HG02981 (cell line): ENCODE results near the gene RAP1GAP2.
A peak's percentile ranks its signal among the peaks of the same experiment; 100 is the strongest.
"Not testable (repeated sequence)": the region's sequence is repeated elsewhere in the genome, so short reads cannot be mapped to it uniquely, and the experiment has no call there.

Experiments used
- ATAC-seq: cut with Tn5 transposase; IDR thresholded peaks from one replicate; pipeline ENCODE4 v1.9.1; 2021; ENCODE audit warnings: mild to moderate bottlenecking, moderate library complexity; ENCODE audit not compliant: unreplicated experiment

RAP1GAP2 gene

DNA sequence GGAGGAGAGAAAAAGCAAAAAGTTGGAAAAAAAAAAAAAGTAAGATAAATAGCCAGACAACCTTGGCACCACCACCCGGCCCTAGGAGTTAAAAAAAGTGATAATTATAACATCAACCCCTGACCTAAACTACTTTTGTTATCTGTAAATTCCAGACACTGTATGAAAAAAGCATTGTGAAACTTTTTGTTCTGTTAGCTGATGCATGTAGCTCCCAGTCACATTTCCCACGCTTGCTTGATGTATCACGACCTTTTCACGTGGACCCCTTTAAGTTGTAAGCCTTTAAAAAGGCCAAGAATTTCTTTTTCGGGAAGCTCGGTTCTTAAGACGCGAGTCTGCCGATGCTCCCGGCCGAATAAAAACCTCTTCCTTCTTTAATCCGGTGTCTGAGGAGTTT lies 10.9 kb upstream of the RAP1GAP2 start:
- ATAC-seq = not testable (repeated sequence)

DNA sequence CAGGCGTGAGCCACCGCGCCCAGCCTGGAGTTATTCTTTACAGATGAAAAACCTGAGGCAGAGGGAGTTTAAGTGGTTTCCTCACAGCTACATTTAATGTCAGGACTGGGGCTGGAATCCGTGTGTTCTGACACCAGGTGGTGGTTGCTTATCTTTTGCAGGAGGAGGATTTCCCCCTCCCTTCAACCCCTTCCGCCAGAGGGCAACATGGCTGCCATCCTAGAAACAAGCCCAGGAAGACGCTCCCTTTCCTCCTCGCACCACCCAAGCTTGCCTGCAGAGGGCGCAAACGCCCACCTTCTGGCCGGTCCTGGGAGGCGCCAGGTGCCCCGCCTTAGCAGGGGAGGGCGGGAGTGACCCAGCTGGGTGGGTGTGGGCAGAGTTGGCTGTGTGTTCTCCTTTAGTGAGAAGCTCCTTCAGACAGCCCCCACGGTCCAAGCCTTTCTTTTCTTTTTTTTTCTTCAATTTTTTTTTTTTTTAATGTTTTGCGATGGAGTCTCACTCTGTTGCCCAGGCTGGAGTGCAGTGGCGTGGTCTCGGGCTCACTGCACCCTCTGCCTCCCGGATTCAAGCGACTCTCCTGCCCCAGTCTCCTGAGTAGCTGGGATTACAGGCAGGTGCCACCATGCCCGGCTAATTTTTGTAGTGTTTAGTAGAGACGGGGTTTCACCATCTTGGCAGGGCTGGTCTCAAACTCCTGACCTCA lies 9.9 kb upstream of the RAP1GAP2 start:
- peak; percentile 79 for ATAC-seq

DNA sequence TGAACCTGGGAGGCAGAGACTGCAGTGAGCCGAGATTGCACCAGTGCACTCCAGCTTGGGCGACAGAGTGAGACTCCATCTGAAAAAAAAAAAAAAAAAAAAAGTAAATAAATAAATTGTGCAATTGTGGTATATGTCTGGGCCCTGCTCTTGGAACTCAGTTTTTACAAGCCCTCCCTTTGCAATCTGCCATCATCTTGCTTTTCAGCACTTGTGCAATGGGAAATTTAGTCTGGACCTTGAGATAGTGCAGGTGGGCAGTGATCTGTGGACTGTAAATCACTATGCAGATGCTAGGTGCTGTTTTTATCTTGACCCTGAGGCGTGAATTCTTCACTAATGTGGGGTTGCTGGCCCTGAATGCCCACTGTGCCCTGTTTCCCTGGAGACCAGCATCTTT lies 6.5 kb upstream of the RAP1GAP2 start:
- no peak for ATAC-seq

DNA sequence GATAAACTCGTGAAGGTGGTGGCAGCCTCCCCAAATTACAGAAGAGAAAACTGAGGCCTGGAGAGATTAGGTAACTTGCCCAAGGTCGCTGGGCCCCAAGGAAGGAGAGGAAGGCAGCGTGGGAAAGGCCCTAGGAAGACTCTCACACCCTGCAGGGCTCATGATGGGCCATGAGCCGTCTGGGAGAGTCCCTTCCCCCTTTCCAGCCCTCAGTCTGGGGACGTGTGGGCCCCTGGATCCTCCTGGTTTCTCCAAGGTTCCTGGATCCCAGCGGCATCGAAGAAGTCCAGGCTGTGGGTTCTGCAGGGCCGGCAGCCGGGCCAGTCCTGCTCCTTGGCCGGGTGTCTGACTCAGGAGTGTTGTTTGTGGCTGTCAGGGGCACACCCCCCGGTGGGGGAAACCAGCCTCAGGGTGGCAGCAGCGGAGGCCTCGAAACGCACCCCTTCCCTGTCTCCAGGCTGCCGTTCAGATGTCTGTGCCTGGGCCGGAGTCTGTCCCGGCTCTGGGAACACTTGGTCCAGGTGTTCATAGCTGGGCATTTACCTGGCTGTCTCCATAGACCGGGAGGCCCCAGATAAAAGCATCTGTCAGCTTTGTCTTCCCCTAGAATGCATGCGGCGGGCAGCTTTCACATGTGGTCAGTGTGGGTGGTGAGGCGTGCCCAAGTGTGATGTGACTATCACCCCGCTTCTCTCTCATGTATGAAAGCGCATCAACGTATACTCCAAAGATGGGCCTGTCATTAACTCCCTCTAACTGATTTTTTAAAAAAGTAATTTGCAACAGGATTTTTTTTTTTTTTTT lies 3.7 kb upstream of the RAP1GAP2 start:
- ATAC-seq = no peak

DNA sequence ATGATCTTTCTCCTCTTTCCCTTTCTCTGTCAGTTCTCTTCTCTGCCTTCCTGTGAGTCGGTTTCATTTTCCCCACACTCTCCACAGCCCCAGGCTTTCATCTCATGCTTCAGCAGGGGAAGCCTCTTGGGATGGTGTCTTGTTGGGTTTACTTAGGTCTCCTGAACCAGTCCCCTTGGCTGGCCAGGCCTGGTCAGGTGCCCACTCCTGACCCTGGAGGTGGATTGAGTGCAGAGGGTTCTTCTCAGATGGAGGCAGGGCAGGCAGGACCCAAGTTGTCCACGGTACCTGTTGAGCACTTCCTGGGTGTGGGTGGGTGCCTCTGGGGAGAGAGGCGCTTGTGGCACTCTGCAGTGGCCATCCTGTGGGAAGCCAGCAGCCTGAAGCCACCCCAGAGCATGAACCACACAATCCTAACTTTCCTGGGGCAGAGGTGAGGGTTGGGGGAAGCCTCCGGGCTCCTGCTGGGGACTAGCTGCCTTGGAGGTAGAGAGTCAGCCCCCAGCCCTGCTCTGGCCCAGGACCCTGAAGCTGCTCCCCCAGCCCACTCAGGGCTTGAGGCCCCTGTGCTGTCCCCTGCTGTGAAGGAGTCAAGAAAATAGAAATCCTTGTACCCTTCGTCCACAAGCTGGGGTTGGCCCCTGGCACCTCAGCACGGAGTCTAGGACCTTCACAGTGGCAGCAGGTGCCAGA lies 2.0 kb upstream of the RAP1GAP2 start:
- ATAC-seq = no peak

DNA sequence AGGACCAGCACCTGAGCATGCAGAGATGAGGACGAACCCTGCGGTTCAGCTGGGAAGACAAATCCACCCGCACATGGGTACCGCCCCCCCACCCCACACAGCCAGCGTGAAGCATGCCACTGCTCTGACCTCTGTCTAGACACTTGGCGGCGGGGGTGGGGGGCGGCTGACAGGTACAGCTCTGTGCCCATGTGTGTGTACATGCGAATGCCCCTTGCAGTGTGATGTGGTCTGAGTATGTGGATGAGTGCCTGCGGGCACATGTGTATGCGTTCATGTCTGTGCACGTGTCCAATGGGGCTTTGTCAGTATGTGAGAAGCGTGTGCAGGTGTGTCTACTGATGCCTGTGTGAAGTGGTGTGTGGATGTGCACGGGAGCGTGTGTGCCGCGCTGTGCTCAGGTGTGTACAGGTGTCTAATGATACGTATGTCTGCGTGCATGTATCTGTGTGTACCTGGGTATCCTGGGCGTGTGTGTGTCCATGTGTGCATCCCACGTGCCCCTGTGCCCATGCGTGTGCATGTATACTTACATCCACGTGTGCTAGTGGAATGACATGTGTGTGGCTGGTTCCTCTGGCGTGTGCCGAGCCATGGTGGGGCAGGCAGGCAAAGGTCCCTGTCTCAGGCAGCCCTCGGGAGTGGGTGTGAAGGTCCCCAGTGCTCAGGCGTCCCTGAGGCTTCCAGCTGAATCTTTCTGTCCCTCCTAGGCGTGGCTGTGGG lies 636 bp upstream of the RAP1GAP2 start:
- ATAC-seq = no peak

DNA sequence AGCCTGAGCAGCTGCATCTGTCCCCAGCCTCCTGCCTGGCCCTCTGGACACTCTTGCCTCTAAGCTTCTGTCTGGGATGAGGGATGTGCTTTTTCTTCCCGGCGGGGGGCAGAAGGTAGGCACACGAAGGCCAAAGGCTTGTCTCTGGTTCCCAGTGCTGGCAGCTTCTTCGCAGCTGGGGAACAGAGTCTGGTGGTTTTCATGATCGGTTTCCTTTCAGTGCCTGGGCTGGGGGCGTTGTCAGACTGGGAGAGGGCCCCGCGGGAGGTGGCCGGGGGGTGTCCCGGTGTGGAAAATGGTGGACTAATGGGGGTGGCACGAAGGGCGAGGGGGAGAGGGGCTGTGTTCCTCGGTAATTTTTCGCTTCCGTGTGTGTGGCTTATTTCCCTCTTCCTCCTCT lies 988 bp downstream of the RAP1GAP2 start:
- no peak for ATAC-seq

DNA sequence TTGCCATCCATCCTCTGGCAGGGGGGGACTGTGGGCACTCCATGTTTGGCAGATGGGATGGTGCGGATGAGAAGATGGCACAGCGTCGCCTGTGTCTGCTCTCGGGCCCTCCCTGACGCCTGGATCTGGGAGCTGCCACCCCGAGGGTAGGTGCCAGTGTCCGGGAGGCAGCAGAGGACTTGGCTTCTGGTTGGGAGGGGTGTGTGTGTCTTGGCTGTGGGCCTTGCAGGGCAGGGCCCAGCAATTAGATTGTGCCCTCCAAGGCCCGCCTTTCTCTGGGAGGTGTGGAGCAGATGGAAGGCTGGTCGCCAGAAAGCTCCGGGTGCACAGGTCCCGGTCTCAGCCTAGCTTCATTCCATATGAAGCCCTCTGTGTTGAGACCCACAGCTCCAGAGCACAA lies 1.4 kb downstream of the RAP1GAP2 start:
- ATAC-seq = no peak

DNA sequence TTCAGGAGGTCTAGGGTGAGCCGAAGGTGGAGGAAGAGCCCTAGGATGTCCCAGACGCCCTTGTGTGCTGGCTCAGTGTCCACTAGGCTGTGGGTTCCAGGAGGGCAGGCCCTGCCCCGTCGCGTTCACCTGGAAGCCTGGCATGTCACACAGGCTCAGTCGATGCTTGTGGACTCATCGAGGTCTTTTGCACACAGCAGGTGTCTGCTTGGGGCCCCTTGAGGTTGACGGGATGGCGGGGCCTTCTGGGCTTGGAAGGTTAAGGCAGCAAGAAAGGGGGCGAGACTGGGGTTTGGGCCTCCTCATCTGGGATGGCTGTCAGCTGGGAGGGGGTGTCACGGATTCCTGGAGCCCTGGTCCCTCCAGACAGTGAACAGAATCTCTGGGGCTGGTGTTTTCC lies 1.9 kb downstream of the RAP1GAP2 start:
- no peak for ATAC-seq

DNA sequence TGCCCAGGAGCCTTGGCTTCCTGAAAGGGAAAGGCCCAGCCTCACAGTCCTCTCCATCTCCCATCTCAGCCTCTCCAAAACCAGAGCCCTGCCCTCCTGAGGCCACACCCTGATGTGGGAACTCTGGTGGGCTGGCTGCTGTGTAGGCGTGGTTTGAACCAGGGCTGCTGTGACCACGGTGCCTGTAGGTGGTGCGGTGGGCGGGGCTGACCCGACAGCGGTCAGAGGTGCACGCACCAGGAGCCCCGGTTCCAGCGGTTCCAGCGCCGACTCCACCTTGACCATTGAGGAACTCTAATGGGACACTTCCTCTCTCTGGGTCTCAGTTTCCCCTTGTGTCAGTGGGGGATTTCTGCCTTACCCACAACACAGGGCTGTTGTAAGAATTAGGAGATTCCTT lies 2.4 kb downstream of the RAP1GAP2 start:
- ATAC-seq = no peak

DNA sequence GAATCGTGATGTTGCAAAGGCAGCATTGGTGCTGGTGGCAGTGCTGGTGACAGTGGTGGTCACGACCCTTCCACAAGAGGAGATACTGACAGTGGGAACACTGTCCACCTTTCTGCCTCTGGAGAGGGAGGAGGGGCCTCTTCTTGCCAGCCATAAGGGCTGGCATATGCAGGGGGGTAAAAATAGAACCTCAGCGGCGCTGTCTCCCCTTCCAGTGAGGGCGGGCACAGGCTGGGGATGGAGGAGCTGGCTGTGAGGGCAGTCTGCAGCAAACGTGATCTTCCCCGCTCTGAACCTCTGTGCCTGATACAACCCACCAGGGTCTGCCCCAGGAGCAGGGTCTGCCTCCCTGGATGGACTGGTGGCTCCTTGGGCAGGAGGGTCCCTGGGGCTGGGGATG lies 3.4 kb downstream of the RAP1GAP2 start:
- no peak for ATAC-seq

DNA sequence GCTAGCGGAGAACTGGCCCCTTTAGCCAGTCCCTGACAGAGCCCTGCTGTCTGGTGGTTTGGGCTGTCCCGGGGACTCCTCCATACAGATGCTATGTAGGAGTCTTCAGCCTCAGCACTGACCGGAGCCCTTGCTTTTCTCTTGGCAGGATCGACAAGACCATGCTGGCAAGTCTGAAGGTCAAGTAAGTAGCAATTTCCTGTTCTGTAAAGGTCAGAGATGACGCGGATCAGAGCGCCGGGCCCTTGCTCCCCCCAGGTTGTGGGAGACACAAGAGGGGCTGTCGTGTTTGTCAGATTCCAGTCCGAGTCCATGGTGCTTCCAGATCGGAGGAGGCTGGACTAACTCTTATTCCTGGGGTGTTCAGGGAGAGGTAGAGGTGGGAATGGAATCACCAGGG lies 4.1 kb downstream of the RAP1GAP2 start:
- ATAC-seq = no peak

DNA sequence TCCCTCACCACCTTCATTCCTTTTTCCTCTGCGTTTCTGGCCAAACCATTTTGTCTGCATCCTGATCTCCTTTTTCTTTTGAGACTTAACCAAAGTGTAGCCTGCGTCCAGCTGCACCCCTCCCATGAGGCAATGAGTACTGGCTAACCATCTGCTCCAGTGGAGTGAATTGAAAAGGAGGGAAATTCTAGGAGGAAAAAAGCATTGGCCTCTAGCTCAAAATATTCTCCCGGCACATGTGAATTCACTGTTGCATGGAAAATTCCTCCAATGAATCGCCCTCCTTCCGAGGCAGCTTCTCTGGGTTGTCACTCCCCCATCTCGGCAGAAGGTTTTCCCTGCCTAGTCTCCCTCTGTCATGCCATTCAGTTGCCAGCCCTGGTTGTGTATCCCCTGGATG lies 5.6 kb downstream of the RAP1GAP2 start:
- no peak for ATAC-seq

DNA sequence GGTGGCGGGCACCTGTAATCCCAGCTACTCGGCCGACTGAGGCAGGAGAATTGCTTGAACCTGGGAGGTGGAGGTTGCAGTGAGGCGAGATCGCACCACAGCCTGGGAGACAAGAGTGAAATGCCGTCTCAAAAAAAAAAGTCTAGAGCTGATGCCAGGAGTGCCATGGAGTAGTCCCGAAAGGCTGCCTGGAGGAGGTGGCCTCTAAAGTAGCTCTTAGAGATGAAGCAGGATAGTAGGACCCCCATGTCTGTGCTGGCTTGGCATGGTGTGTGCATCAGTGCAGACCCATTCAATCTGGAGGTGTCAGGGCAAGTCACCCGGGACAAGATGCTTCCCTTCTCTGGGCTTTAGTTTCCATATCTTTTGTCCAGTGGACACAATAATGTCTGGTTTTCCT lies 6.3 kb downstream of the RAP1GAP2 start:
- no peak for ATAC-seq

DNA sequence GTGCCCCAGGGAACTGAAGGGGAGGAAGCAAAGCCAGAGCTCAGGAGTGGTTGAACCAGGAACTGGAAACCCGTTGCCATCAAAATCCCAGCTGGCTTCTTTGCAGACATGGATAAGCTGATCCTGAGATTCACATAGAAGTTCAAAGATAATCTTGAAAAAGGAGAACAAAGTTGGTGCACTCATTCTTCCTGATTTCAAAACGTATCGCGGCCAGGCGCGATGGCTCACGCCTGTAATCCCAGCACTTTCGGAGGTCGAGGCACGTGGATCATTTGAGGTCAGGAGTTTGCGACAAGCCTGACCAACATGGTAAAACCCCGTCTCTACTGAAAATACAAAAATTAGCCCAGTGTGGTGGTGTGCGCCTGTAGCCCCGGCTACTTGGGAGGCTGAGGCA lies 7.1 kb downstream of the RAP1GAP2 start:
- ATAC-seq = no peak

DNA sequence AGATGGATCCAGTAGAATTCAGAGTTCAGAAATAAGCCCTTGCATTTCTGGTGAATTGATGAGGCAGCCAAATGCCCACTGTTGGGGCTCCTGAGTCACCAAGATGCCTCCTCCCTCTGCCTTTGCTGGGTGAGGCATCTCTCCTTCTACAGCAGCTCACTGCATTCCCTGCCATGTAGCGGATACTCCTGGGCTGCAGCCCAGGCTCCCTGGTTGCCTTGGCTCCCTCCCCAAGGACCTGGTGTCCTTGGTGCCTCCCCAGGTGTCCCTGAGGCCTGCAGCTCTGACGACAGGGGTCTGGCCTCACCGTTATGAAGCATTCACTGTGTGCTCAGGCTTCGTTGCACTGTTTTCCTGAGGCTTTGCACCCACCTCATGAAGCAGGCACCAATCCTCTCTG lies 7.7 kb downstream of the RAP1GAP2 start:
- no peak for ATAC-seq

DNA sequence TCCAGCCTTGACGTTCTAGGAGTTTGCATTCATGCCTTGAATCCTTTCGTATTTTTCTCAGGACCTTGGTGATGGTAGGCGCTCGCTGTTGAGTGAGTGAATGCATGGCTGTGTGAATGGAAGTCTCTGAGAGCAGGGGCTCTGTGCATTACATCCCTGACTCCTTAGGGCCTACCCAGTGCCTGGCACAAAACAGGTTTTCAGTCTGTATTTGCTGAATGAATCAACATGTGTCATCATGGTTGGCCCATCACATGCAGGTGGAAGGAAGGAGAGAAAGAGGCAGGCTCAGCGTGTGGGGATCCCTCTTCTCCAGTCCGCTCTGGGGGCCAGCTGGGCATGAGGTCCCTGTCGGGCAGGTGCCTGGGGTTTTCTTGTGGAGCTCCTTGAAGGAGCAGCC lies 8.7 kb downstream of the RAP1GAP2 start:
- ATAC-seq = no peak

DNA sequence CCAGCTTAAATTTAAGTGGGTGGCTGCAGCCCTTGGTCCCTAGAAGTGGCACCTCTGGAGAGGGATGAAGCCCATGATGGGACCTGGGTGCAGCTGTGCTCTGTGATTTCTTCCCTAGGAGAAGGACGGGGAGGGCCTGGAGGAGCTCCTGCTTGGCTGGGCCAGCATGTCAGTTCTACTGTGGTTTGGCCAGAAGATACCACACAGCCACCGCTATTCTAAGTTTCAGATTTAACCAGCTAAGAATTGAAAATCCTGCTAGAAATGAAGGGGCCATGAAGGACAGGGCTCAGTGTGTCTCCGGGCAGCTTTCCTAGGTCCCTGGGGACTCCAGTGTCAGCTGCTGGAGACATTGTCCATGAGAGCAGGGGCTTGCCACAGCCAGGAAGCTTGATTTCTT lies 9.7 kb downstream of the RAP1GAP2 start:
- ATAC-seq = no peak

DNA sequence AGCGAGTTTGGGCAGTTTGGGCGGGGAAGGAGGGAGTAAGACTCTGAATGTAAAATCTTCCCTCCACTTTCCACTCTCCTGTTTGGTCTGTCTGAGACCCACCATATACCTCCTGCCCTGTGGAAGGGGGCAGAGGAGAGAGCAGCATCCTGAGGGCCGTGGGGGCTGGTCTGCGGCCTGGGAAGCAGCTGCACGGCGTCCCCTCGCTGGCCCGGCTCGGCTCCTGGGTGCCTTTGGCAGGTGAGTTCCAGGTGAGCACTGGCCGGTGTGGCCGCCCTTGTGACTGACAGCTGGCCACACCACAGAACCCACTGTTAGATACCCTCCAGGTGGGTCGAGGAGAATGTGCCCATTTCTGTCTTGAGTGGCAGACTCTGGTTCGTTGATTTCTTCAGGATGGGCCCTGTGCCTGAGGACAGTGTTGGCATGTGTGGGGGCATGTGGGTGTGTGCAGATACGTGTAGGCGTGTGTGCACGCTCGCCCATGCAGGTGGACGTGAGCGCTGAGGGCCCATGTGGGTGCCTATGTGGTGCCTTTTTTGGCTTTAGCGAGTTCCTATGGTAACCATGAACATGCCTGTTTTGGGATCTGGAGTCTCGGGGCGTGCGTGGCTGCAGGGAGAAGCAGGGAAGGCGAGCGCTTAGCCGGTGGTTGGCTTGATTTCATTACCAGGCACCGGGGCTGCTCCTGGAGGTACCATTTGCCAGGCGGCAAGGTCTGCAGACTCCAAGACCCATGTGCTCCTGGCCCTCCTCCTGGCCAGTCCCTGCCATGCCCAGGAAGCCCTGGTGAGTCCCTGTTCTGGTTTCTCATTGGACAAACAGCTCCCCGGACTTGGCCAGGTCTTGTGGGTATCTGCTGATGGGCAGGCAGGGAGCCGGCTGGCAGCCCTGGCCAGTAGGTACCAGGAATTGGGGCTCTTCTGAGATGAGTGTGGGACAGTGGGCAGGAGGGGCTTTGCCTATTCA lies 12.4 kb downstream of the RAP1GAP2 start:
- no peak for ATAC-seq

DNA sequence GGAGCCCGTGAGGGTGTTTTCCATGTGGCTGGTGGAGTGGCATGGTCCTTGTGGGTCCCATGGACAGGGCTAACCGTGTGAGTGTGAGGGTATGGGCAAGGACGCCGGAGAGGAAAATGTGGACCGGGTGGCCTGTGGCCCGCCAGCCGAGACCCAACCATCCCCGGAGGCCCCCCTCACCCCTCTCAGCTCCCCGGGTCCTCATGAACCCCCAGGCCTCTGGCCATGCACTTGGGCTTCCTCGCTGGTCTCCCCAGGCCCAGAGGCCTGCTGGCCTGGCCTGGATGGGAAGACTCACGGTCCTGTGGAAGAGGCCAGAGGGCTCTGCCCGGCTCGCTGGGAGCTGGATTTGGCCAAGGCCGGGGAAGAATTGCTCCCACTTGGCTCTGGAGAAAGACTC lies 13.1 kb downstream of the RAP1GAP2 start:
- ATAC-seq = no peak
